ENCODE data around the gene GABRB1. TPM values are rescaled to one million over a fixed set of nuclear protein-coding genes. Genes with fewer than 3 reads are reported as not detected.

GABRB1 gene
- total and polyA plus RNA-seq, 2 experiments from 2014 or later: 2.8 to 5.5 TPM

GRCh38 chr4:47160095-47160494 is 128.7 kb downstream of the GABRB1 start:
- Histone ChIP-seq H4K20me1 (ENCODE audit: insufficient read depth, poor library complexity, severe bottlenecking) (no peaks in the 10 kb centered on the region), H3K9me2 (replicated peaks; ENCODE audit: insufficient read depth) (no peaks in the 10 kb centered on the region), H3K4me3 (no peak overlapping the region), H3K36me3 (replicated peaks; ENCODE audit: insufficient read depth, low read depth) (no peaks in the 10 kb centered on the region), H3K4me2 (no peak overlapping the region), H3K79me2 (no peaks in the 10 kb centered on the region), H3K9me3 (ENCODE audit: low read depth) (no peaks in the 10 kb centered on the region), H3K4me1 (ENCODE audit: insufficient read depth) (no peaks in the 10 kb centered on the region), H2AFZ (no peak overlapping the region), H3K27ac (no peak overlapping the region), H3K27me3 (no peaks in the 10 kb centered on the region)
- TF ChIP-seq CTCF (IDR thresholded peaks at IDR 0.05; ENCODE audit: poor library complexity): no peak
- TF ChIP-seq EZH2phosphoT487 (IDR thresholded peaks at IDR 0.05; ENCODE audit: low read depth, severe bottlenecking, unreplicated experiment): no peak
- no peak for TF ChIP-seq EZH2 (IDR thresholded peaks at IDR 0.05; ENCODE audit: borderline replicate concordance)
- WGBS (ENCODE audit: low lambda C conversion rate, missing lambda C conversion rate): 69% methylated on average over 3 of the region's 3 CpGs
- no peak for DNase-seq (ENCODE audit: low spot score)

- Histone ChIP-seq H3K9me3 (ENCODE audit: low read depth) (no peaks in the 10 kb centered on the region), H4K20me1 (ENCODE audit: insufficient read depth, poor library complexity, severe bottlenecking) (no peaks in the 10 kb centered on the region), H3K36me3 (replicated peaks; ENCODE audit: insufficient read depth, low read depth) (no peaks in the 10 kb centered on the region), H3K27ac (no peak overlapping the region), H3K27me3 (no peaks in the 10 kb centered on the region), H2AFZ (no peak overlapping the region), H3K4me1 (ENCODE audit: insufficient read depth) (no peaks in the 10 kb centered on the region), H3K9me2 (replicated peaks; ENCODE audit: insufficient read depth) (no peaks in the 10 kb centered on the region), H3K4me3 (no peak overlapping the region), H3K4me2 (no peak overlapping the region), H3K79me2 (no peaks in the 10 kb centered on the region)
- TF ChIP-seq EZH2phosphoT487 (IDR thresholded peaks at IDR 0.05; ENCODE audit: low read depth, severe bottlenecking, unreplicated experiment) (no peak), CTCF (IDR thresholded peaks at IDR 0.05; ENCODE audit: poor library complexity) (no peak), EZH2 (IDR thresholded peaks at IDR 0.05; ENCODE audit: borderline replicate concordance) (no peak)
- 82% methylated on average over 5 of the region's 5 CpGs for WGBS (ENCODE audit: low lambda C conversion rate, missing lambda C conversion rate)
- DNase-seq (ENCODE audit: low spot score): no peak
These were observed 136.0 kb downstream of the GABRB1 start for GRCh38 chr4:47167081-47168035.

GRCh38 chr4:47184083-47184482 is 152.7 kb downstream of the GABRB1 start:
- Histone ChIP-seq H3K9me3 (ENCODE audit: low read depth) (no peaks in the 10 kb centered on the region), H3K4me1 (ENCODE audit: insufficient read depth) (no peaks in the 10 kb centered on the region), H3K4me3 (no peak overlapping the region), H4K20me1 (ENCODE audit: insufficient read depth, poor library complexity, severe bottlenecking) (no peaks in the 10 kb centered on the region), H3K9me2 (replicated peaks; ENCODE audit: insufficient read depth) (no peaks in the 10 kb centered on the region), H2AFZ (no peak overlapping the region), H3K79me2 (no peaks in the 10 kb centered on the region), H3K36me3 (replicated peaks; ENCODE audit: insufficient read depth, low read depth) (no peaks in the 10 kb centered on the region), H3K27ac (no peak overlapping the region), H3K4me2 (no peak overlapping the region), H3K27me3 (no peaks in the 10 kb centered on the region)
- no peak for DNase-seq (ENCODE audit: low spot score)
- WGBS (ENCODE audit: low lambda C conversion rate, missing lambda C conversion rate): 82% methylated on average over 5 of the region's 5 CpGs
- TF ChIP-seq CTCF (IDR thresholded peaks at IDR 0.05; ENCODE audit: poor library complexity) (no peak), EZH2phosphoT487 (IDR thresholded peaks at IDR 0.05; ENCODE audit: low read depth, severe bottlenecking, unreplicated experiment) (no peak), EZH2 (IDR thresholded peaks at IDR 0.05; ENCODE audit: borderline replicate concordance) (no peak)
